HL-60 (cell line): ENCODE results near the gene USH2A.

Experiments
- DNase-seq, 2 experiments: peaks; one replicate each; pipeline ENCODE4 v3.0.0-alpha.2; 2010 to 2020; ENCODE audit warnings: low read depth in 1 of 2, low spot score in 1 of 2
- H3K27ac ChIP-seq: fragments of 250-450 bp; sonication (Bioruptor Pico); replicated peaks from 2 replicates; pipeline ENCODE4 v1.5.1; 2020; ENCODE audit warnings: mild to moderate bottlenecking, moderate library complexity
- H3K27me3 ChIP-seq: fragments of 250-450 bp; sonication (Bioruptor Pico); 2 replicates; pipeline ENCODE4 v1.5.1; 2021; ENCODE audit warnings: mild to moderate bottlenecking, moderate library complexity; ENCODE audit not compliant: insufficient read depth, poor library complexity, severe bottlenecking
- H3K4me3 ChIP-seq: replicated peaks from 2 replicates; pipeline ENCODE4 v1.5.1; 2011; ENCODE audit warnings: mild to moderate bottlenecking, control low read depth, low read length; ENCODE audit not compliant: insufficient read depth
- GABPA ChIP-seq: IDR thresholded peaks from 2 replicates; pipeline ENCODE4 v1.6.1; 2012; ENCODE audit warnings: low read depth
- POLR2AphosphoS5 ChIP-seq: IDR thresholded peaks from 2 replicates; pipeline ENCODE4 v1.6.1; 2012; ENCODE audit warnings: low read depth
- SPI1 ChIP-seq: IDR thresholded peaks from 2 replicates; pipeline ENCODE4 v1.6.1; 2012; ENCODE audit warnings: low read depth, mild to moderate bottlenecking, borderline replicate concordance
- TF ChIP-seq, protein P1 (sequence below): IDR thresholded peaks from one replicate; pipeline ENCODE4 v1.5.1; 2011; ENCODE audit warnings: low read length, control low read depth, inconsistent platforms; ENCODE audit not compliant: insufficient read depth
- TF ChIP-seq, protein P2 (sequence below): IDR thresholded peaks from 2 replicates; pipeline ENCODE4 v1.6.1; 2012; ENCODE audit warnings: low read depth; ENCODE audit not compliant: insufficient replicate concordance

Gene USH2A

DNA sequence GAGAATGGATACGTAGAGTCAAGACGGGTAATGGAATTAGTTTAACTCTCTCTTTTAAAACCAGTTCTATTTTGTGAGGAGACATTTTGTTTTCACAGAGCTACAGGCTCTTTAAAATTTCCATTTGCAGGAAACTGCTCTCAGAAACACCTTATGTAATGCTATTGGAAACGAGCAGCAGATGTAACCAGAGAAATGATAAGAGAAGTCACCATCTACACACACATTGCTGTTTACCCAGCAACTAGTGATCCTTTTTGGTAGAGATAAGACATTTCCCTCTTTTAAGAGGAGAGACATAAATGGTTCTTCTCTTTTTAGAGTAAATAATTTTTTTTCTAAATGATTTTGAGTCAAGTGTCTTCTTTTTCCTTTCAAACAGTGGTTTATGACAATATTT is 775.5 kb downstream of the USH2A start:
- Histone ChIP-seq H3K4me3 (no peak overlapping the region), H3K27me3 (no peaks in the 10 kb centered on the region), H3K27ac (no peak overlapping the region)
- no peak for DNase-seq
- TF ChIP-seq SPI1 = no peak
- TF ChIP-seq, protein P1, sequence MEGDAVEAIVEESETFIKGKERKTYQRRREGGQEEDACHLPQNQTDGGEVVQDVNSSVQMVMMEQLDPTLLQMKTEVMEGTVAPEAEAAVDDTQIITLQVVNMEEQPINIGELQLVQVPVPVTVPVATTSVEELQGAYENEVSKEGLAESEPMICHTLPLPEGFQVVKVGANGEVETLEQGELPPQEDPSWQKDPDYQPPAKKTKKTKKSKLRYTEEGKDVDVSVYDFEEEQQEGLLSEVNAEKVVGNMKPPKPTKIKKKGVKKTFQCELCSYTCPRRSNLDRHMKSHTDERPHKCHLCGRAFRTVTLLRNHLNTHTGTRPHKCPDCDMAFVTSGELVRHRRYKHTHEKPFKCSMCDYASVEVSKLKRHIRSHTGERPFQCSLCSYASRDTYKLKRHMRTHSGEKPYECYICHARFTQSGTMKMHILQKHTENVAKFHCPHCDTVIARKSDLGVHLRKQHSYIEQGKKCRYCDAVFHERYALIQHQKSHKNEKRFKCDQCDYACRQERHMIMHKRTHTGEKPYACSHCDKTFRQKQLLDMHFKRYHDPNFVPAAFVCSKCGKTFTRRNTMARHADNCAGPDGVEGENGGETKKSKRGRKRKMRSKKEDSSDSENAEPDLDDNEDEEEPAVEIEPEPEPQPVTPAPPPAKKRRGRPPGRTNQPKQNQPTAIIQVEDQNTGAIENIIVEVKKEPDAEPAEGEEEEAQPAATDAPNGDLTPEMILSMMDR = no peak
- TF ChIP-seq, protein P2, sequence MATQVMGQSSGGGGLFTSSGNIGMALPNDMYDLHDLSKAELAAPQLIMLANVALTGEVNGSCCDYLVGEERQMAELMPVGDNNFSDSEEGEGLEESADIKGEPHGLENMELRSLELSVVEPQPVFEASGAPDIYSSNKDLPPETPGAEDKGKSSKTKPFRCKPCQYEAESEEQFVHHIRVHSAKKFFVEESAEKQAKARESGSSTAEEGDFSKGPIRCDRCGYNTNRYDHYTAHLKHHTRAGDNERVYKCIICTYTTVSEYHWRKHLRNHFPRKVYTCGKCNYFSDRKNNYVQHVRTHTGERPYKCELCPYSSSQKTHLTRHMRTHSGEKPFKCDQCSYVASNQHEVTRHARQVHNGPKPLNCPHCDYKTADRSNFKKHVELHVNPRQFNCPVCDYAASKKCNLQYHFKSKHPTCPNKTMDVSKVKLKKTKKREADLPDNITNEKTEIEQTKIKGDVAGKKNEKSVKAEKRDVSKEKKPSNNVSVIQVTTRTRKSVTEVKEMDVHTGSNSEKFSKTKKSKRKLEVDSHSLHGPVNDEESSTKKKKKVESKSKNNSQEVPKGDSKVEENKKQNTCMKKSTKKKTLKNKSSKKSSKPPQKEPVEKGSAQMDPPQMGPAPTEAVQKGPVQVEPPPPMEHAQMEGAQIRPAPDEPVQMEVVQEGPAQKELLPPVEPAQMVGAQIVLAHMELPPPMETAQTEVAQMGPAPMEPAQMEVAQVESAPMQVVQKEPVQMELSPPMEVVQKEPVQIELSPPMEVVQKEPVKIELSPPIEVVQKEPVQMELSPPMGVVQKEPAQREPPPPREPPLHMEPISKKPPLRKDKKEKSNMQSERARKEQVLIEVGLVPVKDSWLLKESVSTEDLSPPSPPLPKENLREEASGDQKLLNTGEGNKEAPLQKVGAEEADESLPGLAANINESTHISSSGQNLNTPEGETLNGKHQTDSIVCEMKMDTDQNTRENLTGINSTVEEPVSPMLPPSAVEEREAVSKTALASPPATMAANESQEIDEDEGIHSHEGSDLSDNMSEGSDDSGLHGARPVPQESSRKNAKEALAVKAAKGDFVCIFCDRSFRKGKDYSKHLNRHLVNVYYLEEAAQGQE = no peak
- no peak for TF ChIP-seq POLR2AphosphoS5
- TF ChIP-seq GABPA = no peak

DNA sequence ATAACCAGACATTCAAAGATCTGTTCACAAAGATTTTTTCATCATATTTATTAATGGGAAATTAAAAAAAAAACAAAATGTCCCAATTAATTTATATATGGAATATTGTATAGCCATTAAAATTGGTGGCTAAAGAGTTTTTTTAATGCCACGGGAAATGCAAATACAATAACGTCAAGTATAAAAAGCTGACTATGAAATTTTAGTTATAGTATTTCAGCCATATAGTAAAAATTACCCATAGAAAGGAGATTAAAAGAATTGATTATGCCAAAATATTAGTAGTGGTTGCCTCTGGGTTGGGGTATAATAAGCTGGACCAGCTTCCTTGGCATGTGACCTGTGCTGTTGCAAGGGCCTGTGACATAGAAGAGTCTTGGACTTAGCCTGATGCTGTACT is 777.4 kb downstream of the USH2A start:
- TF ChIP-seq, protein P2 = no peak
- TF ChIP-seq POLR2AphosphoS5 (no peak), GABPA (no peak), SPI1 (no peak)
- TF ChIP-seq, protein P1 = no peak
- no peak overlapping the region for H3K27ac ChIP-seq
- H3K4me3 ChIP-seq = no peak overlapping the region
- no peak for DNase-seq
- no peaks in the 10 kb centered on the region for H3K27me3 ChIP-seq

DNA sequence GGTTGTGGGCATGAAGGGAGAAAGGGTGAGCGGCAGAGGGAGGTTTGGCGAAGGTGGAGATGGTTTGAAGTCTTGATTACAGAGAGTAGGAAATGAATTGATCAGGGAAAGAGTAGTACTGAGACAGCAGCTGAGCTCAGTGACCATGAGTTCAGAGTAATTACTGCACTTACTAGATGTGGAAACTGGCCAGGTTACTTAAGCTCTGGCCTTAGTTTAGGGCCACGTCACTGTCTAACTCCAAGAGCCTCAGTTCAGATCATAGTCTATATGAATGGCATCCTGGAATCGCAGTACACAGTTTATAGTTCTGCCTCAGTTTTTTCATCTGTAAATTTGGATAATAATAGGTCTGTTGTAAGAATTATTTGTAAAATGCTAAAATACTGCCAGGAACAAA is 778.1 kb downstream of the USH2A start:
- Histone ChIP-seq H3K27me3 (no peaks in the 10 kb centered on the region), H3K27ac (no peak overlapping the region), H3K4me3 (no peak overlapping the region)
- no peak for DNase-seq
- TF ChIP-seq SPI1 (no peak), POLR2AphosphoS5 (no peak), GABPA (no peak)
- TF ChIP-seq, protein P2 = no peak
- TF ChIP-seq, protein P1 = no peak
